Neural crest cell (in vitro differentiated cells): ENCODE results near the gene PPP1R1A. TPM values are rescaled to one million over a fixed set of nuclear protein-coding genes. Genes with fewer than 3 reads are reported as not detected.

Experiments
- DNase-seq: peaks from one replicate; pipeline ENCODE4 v3.0.0; 2021; ENCODE audit warnings: low read depth, mixed read lengths, low spot score
- H3K27ac Mint-ChIP-seq: one replicate; pipeline ENCODE4 v1.8.0; 2021; ENCODE audit warnings: mild to moderate bottlenecking, mixed read lengths; ENCODE audit not compliant: unreplicated experiment
- H3K27me3 Mint-ChIP-seq: 2 replicates; pipeline ENCODE4 v1.8.0; 2021; ENCODE audit warnings: low read depth, mild to moderate bottlenecking, mixed read lengths
- H3K36me3 Mint-ChIP-seq: 2 replicates; pipeline ENCODE4 v1.8.0; 2021; ENCODE audit warnings: low read depth, mild to moderate bottlenecking, mixed read lengths
- H3K4me1 Mint-ChIP-seq: 2 replicates; pipeline ENCODE4 v1.8.0; 2021; ENCODE audit warnings: mixed read lengths
- H3K4me3 Mint-ChIP-seq: one replicate; pipeline ENCODE4 v1.8.0; 2021; ENCODE audit warnings: mild to moderate bottlenecking, mixed read lengths
- H3K9me3 Mint-ChIP-seq: 2 replicates; pipeline ENCODE4 v1.8.0; 2021; ENCODE audit warnings: mixed read lengths
- total RNA-seq: library from RNA; stranded (reverse); gene quantifications from 2 replicates; pipeline ENCODE4 v1.2.1, GENCODE V29; 2021
- TF ChIP-seq, protein P1 (sequence below): fragments of 200-600 bp; sonication (generic); conservative IDR thresholded peaks from 2 replicates; pipeline ENCODE4 v1.5.0; 2021; ENCODE audit warnings: antibody characterized with exemption, mild to moderate bottlenecking

The PPP1R1A gene
- total RNA-seq, 1 donor from 2014 or later, result 10.3 TPM

DNA sequence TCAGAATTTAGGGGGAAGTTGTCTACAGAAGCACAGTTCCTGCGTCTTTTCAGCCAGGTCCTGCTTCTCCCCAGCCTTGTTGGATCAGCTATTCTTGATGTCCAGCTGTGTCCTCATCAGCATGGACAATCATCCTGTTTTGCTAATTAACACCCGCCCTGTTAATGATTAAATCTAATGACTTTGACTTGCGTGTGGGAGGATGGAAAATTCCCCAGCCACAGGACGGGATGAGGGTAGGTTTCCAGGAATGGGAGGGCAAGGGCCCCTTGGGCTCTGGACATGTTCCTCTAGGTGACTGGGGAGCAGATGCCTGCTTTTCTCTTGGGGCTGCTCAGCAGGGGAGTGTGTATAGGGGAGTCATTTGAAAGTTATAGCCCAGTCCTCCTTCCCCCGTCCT, 5.3 kb upstream of the PPP1R1A start:
- Mint-ChIP-seq H3K4me3 (no peak overlapping the region), H3K36me3 (no peaks in the 10 kb centered on the region), H3K27me3 (peaks cover 28% of the 10 kb centered on the region), H3K27ac (no peak overlapping the region), H3K9me3 (no peaks in the 10 kb centered on the region), H3K4me1 (peaks cover 15% of the 10 kb centered on the region)
- no peak for DNase-seq
- TF ChIP-seq, protein P1, sequence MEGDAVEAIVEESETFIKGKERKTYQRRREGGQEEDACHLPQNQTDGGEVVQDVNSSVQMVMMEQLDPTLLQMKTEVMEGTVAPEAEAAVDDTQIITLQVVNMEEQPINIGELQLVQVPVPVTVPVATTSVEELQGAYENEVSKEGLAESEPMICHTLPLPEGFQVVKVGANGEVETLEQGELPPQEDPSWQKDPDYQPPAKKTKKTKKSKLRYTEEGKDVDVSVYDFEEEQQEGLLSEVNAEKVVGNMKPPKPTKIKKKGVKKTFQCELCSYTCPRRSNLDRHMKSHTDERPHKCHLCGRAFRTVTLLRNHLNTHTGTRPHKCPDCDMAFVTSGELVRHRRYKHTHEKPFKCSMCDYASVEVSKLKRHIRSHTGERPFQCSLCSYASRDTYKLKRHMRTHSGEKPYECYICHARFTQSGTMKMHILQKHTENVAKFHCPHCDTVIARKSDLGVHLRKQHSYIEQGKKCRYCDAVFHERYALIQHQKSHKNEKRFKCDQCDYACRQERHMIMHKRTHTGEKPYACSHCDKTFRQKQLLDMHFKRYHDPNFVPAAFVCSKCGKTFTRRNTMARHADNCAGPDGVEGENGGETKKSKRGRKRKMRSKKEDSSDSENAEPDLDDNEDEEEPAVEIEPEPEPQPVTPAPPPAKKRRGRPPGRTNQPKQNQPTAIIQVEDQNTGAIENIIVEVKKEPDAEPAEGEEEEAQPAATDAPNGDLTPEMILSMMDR, result no peak

GRCh38 chr12:54593135-54593534, 4.7 kb upstream of the PPP1R1A start:
- Mint-ChIP-seq H3K4me3 (no peak overlapping the region), H3K4me1 (peaks cover 16% of the 10 kb centered on the region), H3K9me3 (no peaks in the 10 kb centered on the region), H3K36me3 (no peaks in the 10 kb centered on the region), H3K27me3 (peaks cover 29% of the 10 kb centered on the region), H3K27ac (no peak overlapping the region)
- TF ChIP-seq, protein P1, result no peak
- no peak for DNase-seq

GRCh38 chr12:54592316-54592715, 3.9 kb upstream of the PPP1R1A start:
- peaks cover 22% of the 10 kb centered on the region for H3K4me1 Mint-ChIP-seq
- peaks cover 37% of the 10 kb centered on the region for H3K27me3 Mint-ChIP-seq
- H3K4me3 Mint-ChIP-seq, result no peak overlapping the region
- TF ChIP-seq, protein P1, result no peak
- no peaks in the 10 kb centered on the region for H3K36me3 Mint-ChIP-seq
- no peak for DNase-seq
- no peak overlapping the region for H3K27ac Mint-ChIP-seq
- no peaks in the 10 kb centered on the region for H3K9me3 Mint-ChIP-seq

DNA sequence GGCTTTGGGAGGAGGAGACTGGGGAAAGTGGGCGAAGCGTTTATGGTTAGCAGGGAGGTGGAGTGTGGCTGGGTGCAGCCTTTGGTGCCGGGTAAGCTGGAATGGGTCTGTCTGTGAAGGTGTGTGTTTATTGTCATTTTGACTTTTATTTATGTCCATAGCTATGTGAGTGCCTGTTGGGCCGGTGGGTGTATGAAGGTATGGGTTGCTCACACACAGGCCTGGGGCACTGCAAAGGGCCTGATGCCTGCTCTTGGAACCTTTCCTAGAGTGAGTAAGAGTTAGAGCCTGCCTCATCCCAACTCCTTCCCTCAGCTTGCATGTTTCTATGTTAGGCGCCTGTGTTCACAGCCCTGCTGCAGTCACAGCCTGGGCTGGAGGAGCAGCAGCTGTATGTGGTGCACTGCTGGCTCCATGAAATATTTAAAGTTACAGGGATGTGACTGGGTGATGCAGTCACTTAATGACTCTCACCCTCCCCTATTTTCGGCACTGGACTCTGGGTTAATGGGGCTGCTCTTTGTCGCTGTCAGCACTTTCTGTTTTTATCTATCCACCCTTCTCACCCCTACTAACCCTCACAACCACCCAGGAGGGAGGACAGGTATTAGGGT, 2.6 kb upstream of the PPP1R1A start:
- Mint-ChIP-seq H3K36me3 (no peaks in the 10 kb centered on the region), H3K4me1 (peaks cover 23% of the 10 kb centered on the region), H3K4me3 (peak overlapping the region; percentile 78), H3K27ac (peak overlapping the region; percentile 16), H3K9me3 (no peaks in the 10 kb centered on the region), H3K27me3 (peaks cover 45% of the 10 kb centered on the region)
- TF ChIP-seq, protein P1, result no peak
- DNase-seq, result no peak

DNA sequence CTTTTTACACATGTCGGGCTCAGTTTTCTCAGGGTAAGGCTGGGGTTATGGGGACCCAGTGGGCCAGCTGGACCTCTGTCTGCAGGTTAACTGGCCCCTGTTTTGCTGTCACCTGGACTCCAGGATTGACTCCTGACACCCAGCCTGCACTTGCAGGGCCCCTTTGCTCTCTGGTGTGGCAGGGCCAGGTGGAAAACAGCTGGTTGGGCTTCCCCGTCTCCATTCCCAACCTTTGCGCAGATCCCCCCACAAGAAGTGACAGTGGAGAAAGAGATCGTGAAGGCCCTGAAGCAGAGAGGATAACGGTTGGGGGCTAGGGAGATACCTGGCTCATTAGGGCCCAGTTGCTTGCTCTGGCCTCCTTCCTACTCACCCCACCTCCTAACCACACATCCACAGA, 1.5 kb upstream of the PPP1R1A start:
- H3K4me1 Mint-ChIP-seq, result peaks cover 28% of the 10 kb centered on the region

More for the DNA sequence above, 1.5 kb upstream of the PPP1R1A start:
- no peak for DNase-seq
- Mint-ChIP-seq H3K4me3 (peak overlapping the region; percentile 76), H3K36me3 (no peaks in the 10 kb centered on the region), H3K27ac (no peak overlapping the region), H3K9me3 (no peaks in the 10 kb centered on the region), H3K27me3 (peaks cover 54% of the 10 kb centered on the region)
- TF ChIP-seq, protein P1, result no peak
